ENCODE results near the gene METTL21A. TPM values are rescaled to one million over a fixed set of nuclear protein-coding genes. Genes with fewer than 3 reads are reported as not detected.

The METTL21A gene
- total and polyA plus RNA-seq, 2 donors (not counting 1 experiment from before 2014, with no cell fraction given): 9.4 to 11.4 TPM

DNA sequence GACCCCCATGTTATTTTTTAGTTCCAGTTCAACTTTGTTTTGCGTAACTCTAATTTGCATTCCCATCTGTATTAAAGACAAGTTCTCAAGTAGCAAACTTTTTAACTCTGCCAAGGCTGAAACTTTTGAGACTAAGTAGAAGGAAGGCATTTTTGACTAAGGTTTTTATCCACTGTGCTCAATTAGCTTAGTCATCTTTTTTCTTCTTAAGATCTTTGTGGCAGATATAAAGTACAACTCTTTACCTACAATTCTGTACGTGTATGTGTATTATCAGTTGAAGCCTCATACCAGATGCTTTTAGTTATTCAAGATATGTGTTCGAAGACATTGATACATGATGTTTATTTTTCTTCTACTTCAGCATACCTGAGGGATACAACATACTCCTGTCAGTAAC lies 53.8 kb downstream of the METTL21A start:
- H3K4me1 ChIP-seq (ENCODE audit: control insufficient read depth, extremely low read depth, insufficient read depth, low read length): no peaks in the 10 kb centered on the region
- H3K36me3 ChIP-seq (ENCODE audit: control insufficient read depth, insufficient read depth, low read length): peaks cover 3% of the 10 kb centered on the region
- H3K4me2 ChIP-seq (ENCODE audit: extremely low read depth, insufficient read depth, low read length): no peak overlapping the region
- DNase-seq (ENCODE audit: low read depth in 2 of 2): no peak
- no peak overlapping the region for H3K9ac ChIP-seq (ENCODE audit: insufficient read depth, low read length)
- H3K9me3 ChIP-seq (ENCODE audit: control insufficient read depth, insufficient read depth, low read depth, low read length): no peaks in the 10 kb centered on the region
- no peaks in the 10 kb centered on the region for H3K79me2 ChIP-seq (ENCODE audit: control insufficient read depth, insufficient read depth, low read length)
- no peak overlapping the region for H3K27ac ChIP-seq (ENCODE audit: insufficient read depth, low read length)
- H4K20me1 ChIP-seq (ENCODE audit: control insufficient read depth, extremely low read depth, insufficient read depth, low read length): no peaks in the 10 kb centered on the region
- no peak overlapping the region for H3K4me3 ChIP-seq (replicated peaks in 1 of 4; ENCODE audit: control extremely low read depth in 1 of 4, insufficient read depth in 1 of 4, low read depth in 3 of 4, low read length in 4 of 4)
- H2AFZ ChIP-seq (ENCODE audit: low read length): no peak overlapping the region
- H3K27me3 ChIP-seq (ENCODE audit: control insufficient read depth, insufficient read depth, low read length): no peaks in the 10 kb centered on the region
- TF ChIP-seq EZH2 (IDR thresholded peaks at IDR 0.05; ENCODE audit: low read length, missing control alignments) (no peak), CTCF (conservative IDR thresholded peaks at IDR 0.05 in 1 of 2, IDR thresholded peaks at IDR 0.05 in 1 of 2; ENCODE audit: low read depth in 1 of 2, low read length in 2 of 2) (no peak)

- H3K27ac ChIP-seq (ENCODE audit: insufficient read depth, low read length): no peak overlapping the region
- H3K36me3 ChIP-seq (ENCODE audit: control insufficient read depth, insufficient read depth, low read length): peaks cover 3% of the 10 kb centered on the region
- no peak for TF ChIP-seq EZH2 (IDR thresholded peaks at IDR 0.05; ENCODE audit: low read length, missing control alignments)
- no peak for TF ChIP-seq CTCF (conservative IDR thresholded peaks at IDR 0.05 in 1 of 2, IDR thresholded peaks at IDR 0.05 in 1 of 2; ENCODE audit: low read depth in 1 of 2, low read length in 2 of 2)
- H3K79me2 ChIP-seq (ENCODE audit: control insufficient read depth, insufficient read depth, low read length): no peaks in the 10 kb centered on the region
- H3K27me3 ChIP-seq (ENCODE audit: control insufficient read depth, insufficient read depth, low read length): no peaks in the 10 kb centered on the region
- no peak for DNase-seq (ENCODE audit: low read depth in 2 of 2)
- H3K9me3 ChIP-seq (ENCODE audit: control insufficient read depth, insufficient read depth, low read depth, low read length): no peaks in the 10 kb centered on the region
- H4K20me1 ChIP-seq (ENCODE audit: control insufficient read depth, extremely low read depth, insufficient read depth, low read length): no peaks in the 10 kb centered on the region
- no peak overlapping the region for H3K4me2 ChIP-seq (ENCODE audit: extremely low read depth, insufficient read depth, low read length)
- no peak overlapping the region for H2AFZ ChIP-seq (ENCODE audit: low read length)
- H3K4me3 ChIP-seq (replicated peaks in 1 of 4; ENCODE audit: control extremely low read depth in 1 of 4, insufficient read depth in 1 of 4, low read depth in 3 of 4, low read length in 4 of 4): no peak overlapping the region
- no peak overlapping the region for H3K9ac ChIP-seq (ENCODE audit: insufficient read depth, low read length)
- no peaks in the 10 kb centered on the region for H3K4me1 ChIP-seq (ENCODE audit: control insufficient read depth, extremely low read depth, insufficient read depth, low read length)
Measured at GRCh38 chr2:207567671-207568070, 57.5 kb downstream of the METTL21A start.

GRCh38 chr2:207565736-207566500 lies 59.3 kb downstream of the METTL21A start:
- Histone ChIP-seq H3K9ac (ENCODE audit: insufficient read depth, low read length) (no peak overlapping the region), H3K4me2 (ENCODE audit: extremely low read depth, insufficient read depth, low read length) (no peak overlapping the region), H3K4me1 (ENCODE audit: control insufficient read depth, extremely low read depth, insufficient read depth, low read length) (peaks cover under 1% of the 10 kb centered on the region), H3K9me3 (ENCODE audit: control insufficient read depth, insufficient read depth, low read depth, low read length) (no peaks in the 10 kb centered on the region), H4K20me1 (ENCODE audit: control insufficient read depth, extremely low read depth, insufficient read depth, low read length) (no peaks in the 10 kb centered on the region), H3K27me3 (ENCODE audit: control insufficient read depth, insufficient read depth, low read length) (no peaks in the 10 kb centered on the region), H2AFZ (ENCODE audit: low read length) (no peak overlapping the region), H3K79me2 (ENCODE audit: control insufficient read depth, insufficient read depth, low read length) (no peaks in the 10 kb centered on the region), H3K36me3 (ENCODE audit: control insufficient read depth, insufficient read depth, low read length) (peaks cover 4% of the 10 kb centered on the region), H3K27ac (ENCODE audit: insufficient read depth, low read length) (no peak overlapping the region), H3K4me3 (replicated peaks in 1 of 4; ENCODE audit: control extremely low read depth in 1 of 4, insufficient read depth in 1 of 4, low read depth in 3 of 4, low read length in 4 of 4) (no peak overlapping the region)
- DNase-seq (ENCODE audit: low read depth in 2 of 2): no peak
- no peak for TF ChIP-seq EZH2 (IDR thresholded peaks at IDR 0.05; ENCODE audit: low read length, missing control alignments)
- no peak for TF ChIP-seq CTCF (conservative IDR thresholded peaks at IDR 0.05 in 1 of 2, IDR thresholded peaks at IDR 0.05 in 1 of 2; ENCODE audit: low read depth in 1 of 2, low read length in 2 of 2)

Other genes starting within 250 kb of the METTL21A start
- gene CREB1, start 95.4 kb downstream of the METTL21A start, total RNA-seq: 33.1 and 47.4 TPM in 2 replicates
- 34.3 and 37.7 TPM in 2 replicates for gene CREB1, start 95.4 kb downstream of the METTL21A start, polyA plus RNA-seq
- 5.4 and 8.8 TPM in 2 replicates for gene CCNYL1, start 86.2 kb upstream of the METTL21A start, total RNA-seq
- gene CCNYL1, start 86.2 kb upstream of the METTL21A start, polyA plus RNA-seq: 18.2 and 18.4 TPM in 2 replicates
- gene FZD5, start 144.5 kb upstream of the METTL21A start, total RNA-seq: 1.0 and 1.3 TPM in 2 replicates
- gene FZD5, start 144.5 kb upstream of the METTL21A start, polyA plus RNA-seq: 0.40 and 0.59 TPM in 2 replicates

All from fibroblast of lung (primary cell).